PC-9 (cell line): ENCODE measurements around the gene PHACTR1. TPM values are rescaled to one million over a fixed set of nuclear protein-coding genes. Genes with fewer than 3 reads are reported as not detected.

Experiments
- BruUV-seq: library from RNA; stranded (reverse); fragments of 400-500 nt; replicated peaks from 2 replicates; lab custom pipeline; 2021; lab: Mats Ljungman, UMichigan
- CTCF ChIA-PET: fragments of 300-600 bp; sonication (Branson Sonifier 250); formaldehyde crosslinking; loops from one replicate; lab custom pipeline; 2022; ENCODE audit warnings: antibody characterized with exemption; lab: Charles Lee
- POLR2A ChIA-PET: fragments of 300-600 bp; sonication (Branson Sonifier 250); formaldehyde crosslinking; loops from one replicate; lab custom pipeline; 2022; ENCODE audit warnings: antibody characterized with exemption; ENCODE audit not compliant: unreplicated experiment; lab: Charles Lee
- DNase-seq, 2 experiments: peaks; one replicate each; pipeline versions ENCODE4 v3.0.0 to v3.0.0-alpha.2; 2015 to 2022; ENCODE audit warnings: mixed read lengths in 1 of 2
- H2AFZ ChIP-seq: fragments of 200-600 bp; sonication (generic); 2 replicates; pipeline ENCODE4 v1.8.1; 2017; ENCODE audit warnings: antibody characterized with exemption
- H3F3A ChIP-seq: fragments of 200-600 bp; sonication (generic); 2 replicates; pipeline ENCODE4 v1.8.1; 2017; ENCODE audit warnings: antibody characterized with exemption, mild to moderate bottlenecking, low read depth; ENCODE audit not compliant: insufficient read depth
- H3K27ac ChIP-seq: fragments of 200-600 bp; sonication (generic); 2 replicates; pipeline ENCODE4 v1.6.1; 2016; ENCODE audit warnings: mixed run types
- H3K27me3 ChIP-seq: fragments of 200-600 bp; sonication (generic); 2 replicates; pipeline ENCODE4 v1.6.1; 2016; ENCODE audit warnings: low read depth, mixed run types; ENCODE audit not compliant: insufficient read depth
- H3K36me3 ChIP-seq: fragments of 200-600 bp; sonication (generic); 2 replicates; pipeline ENCODE4 v1.6.1; 2016; ENCODE audit warnings: low read depth, mixed run types
- H3K4me1 ChIP-seq: fragments of 200-600 bp; sonication (generic); replicated peaks from 2 replicates; pipeline ENCODE4 v1.6.1; 2016; ENCODE audit warnings: mixed run types; ENCODE audit not compliant: insufficient read depth
- H3K4me2 ChIP-seq: fragments of 200-600 bp; sonication (generic); 2 replicates; pipeline ENCODE4 v1.6.1; 2017; ENCODE audit warnings: mixed run types
- H3K4me3 ChIP-seq: fragments of 200-600 bp; sonication (generic); 2 replicates; pipeline ENCODE4 v1.6.1; 2016; ENCODE audit warnings: mixed run types
- H3K79me2 ChIP-seq: fragments of 200-600 bp; sonication (generic); 2 replicates; pipeline ENCODE4 v1.6.1; 2017; ENCODE audit warnings: low read depth, mixed run types
- H3K9me2 ChIP-seq: fragments of 200-600 bp; sonication (generic); 2 replicates; pipeline ENCODE4 v1.8.1; 2017; ENCODE audit warnings: mild to moderate bottlenecking; ENCODE audit not compliant: insufficient read depth
- H3K9me3 ChIP-seq: fragments of 200-600 bp; sonication (generic); 2 replicates; pipeline ENCODE4 v1.8.1; 2016; ENCODE audit warnings: low read depth; ENCODE audit not compliant: insufficient read depth
- H4K20me1 ChIP-seq: fragments of 200-600 bp; sonication (generic); 2 replicates; pipeline ENCODE4 v1.8.1; 2017; ENCODE audit not compliant: insufficient read depth
- EZH2 ChIP-seq: fragments of 200-600 bp; sonication (generic); IDR thresholded peaks from 2 replicates; pipeline ENCODE4 v1.8.0; 2017; ENCODE audit warnings: antibody characterized with exemption, low read depth
- intact Hi-C: fragments of 100-400 bp; cut with micrococcal nuclease; formaldehyde crosslinking; loops from one replicate; pipeline ENCODE4 v1.10.0; 2022; ENCODE audit not compliant: unreplicated experiment
- total RNA-seq: library from RNA; stranded (reverse); gene quantifications from 2 replicates; pipeline ENCODE4 v1.2.3, GENCODE V29; 2021
- TF ChIP-seq, protein P1 (sequence below): fragments of 200-600 bp; sonication (generic); conservative IDR thresholded peaks from 2 replicates; pipeline ENCODE4 v1.6.1; 2017; ENCODE audit warnings: mixed run types, antibody characterized with exemption, mild to moderate bottlenecking, moderate library complexity

PHACTR1 gene
- total RNA-seq, 1 experiment from 2014 or later = not detected

DNA sequence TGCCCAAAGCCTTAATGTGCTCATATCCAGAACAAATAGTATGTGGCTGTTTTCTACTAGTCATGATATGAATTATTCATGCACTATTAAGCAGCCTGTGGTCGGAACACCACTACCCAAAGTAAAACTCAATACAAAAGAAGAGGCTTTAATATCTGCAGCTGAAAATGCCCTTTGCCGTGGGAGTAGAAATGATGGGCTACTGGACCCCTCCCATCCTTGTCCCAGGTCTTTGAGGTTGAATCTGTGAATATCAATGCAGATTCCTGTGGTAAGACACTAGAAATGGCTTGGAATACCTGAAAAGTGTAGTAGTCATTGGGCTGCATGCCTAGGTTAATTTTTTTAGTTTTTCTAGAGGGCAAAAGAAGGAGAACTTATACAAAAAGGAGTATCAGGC, 308.0 kb downstream of the PHACTR1 start:
- Histone ChIP-seq H3K79me2 (no peaks in the 10 kb centered on the region), H3K27me3 (peaks cover 26% of the 10 kb centered on the region), H3K9me3 (no peaks in the 10 kb centered on the region), H3F3A (no peaks in the 10 kb centered on the region), H2AFZ (no peak overlapping the region), H4K20me1 (no peaks in the 10 kb centered on the region), H3K36me3 (no peaks in the 10 kb centered on the region), H3K9me2 (no peaks in the 10 kb centered on the region), H3K27ac (no peak overlapping the region), H3K4me3 (no peak overlapping the region), H3K4me1 (no peaks in the 10 kb centered on the region), H3K4me2 (no peak overlapping the region)
- POLR2A ChIA-PET = no interaction called here
- intact Hi-C loops = no loop called here
- BruUV-seq = no TSS peak
- TF ChIP-seq, protein P1, sequence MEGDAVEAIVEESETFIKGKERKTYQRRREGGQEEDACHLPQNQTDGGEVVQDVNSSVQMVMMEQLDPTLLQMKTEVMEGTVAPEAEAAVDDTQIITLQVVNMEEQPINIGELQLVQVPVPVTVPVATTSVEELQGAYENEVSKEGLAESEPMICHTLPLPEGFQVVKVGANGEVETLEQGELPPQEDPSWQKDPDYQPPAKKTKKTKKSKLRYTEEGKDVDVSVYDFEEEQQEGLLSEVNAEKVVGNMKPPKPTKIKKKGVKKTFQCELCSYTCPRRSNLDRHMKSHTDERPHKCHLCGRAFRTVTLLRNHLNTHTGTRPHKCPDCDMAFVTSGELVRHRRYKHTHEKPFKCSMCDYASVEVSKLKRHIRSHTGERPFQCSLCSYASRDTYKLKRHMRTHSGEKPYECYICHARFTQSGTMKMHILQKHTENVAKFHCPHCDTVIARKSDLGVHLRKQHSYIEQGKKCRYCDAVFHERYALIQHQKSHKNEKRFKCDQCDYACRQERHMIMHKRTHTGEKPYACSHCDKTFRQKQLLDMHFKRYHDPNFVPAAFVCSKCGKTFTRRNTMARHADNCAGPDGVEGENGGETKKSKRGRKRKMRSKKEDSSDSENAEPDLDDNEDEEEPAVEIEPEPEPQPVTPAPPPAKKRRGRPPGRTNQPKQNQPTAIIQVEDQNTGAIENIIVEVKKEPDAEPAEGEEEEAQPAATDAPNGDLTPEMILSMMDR = no peak
- no peak for TF ChIP-seq EZH2
- CTCF ChIA-PET = no interaction called here
- DNase-seq = no peak

DNA sequence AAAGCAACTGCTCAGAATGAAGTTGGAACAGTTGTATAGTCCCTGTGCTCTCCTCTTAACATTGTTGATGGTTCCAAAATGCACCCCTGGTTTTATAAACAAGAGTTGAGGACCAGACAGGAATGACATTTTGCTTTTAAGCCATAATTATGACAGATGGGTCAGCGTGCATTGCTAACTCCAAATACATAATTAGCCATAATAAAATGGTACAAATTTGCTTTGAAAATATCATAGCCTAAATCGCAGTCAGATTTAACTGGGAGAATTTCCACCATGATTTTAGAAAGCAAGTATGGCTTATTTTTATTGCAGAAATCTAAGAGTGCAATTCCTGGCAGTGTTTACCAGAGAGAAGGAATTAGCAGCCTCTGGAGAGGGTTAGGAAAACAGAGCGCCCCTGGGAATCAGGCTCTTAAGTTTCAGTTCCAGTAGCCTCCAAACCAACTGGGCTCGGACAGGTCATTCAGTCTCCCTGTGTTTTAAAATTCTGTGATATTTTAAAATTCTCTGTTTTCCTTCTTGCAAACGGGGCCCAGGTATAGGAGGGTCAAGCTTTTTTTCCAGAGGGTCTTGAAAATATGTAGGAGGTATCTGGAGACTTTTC, 309.4 kb downstream of the PHACTR1 start:
- no peak overlapping the region for H3K27ac ChIP-seq
- H3K36me3 ChIP-seq = no peaks in the 10 kb centered on the region
- no peak overlapping the region for H3K4me3 ChIP-seq
- no peaks in the 10 kb centered on the region for H3K79me2 ChIP-seq
- ChIA-PET POLR2A (no interaction called here), CTCF (no interaction called here)
- no TSS peak for BruUV-seq
- no peak for DNase-seq
- H4K20me1 ChIP-seq = no peaks in the 10 kb centered on the region
- H3K4me1 ChIP-seq = no peaks in the 10 kb centered on the region
- no peaks in the 10 kb centered on the region for H3F3A ChIP-seq
- H3K27me3 ChIP-seq = peaks cover 26% of the 10 kb centered on the region
- no peak for TF ChIP-seq EZH2
- TF ChIP-seq, protein P1 = no peak
- H3K9me2 ChIP-seq = no peaks in the 10 kb centered on the region
- no peak overlapping the region for H2AFZ ChIP-seq
- no peaks in the 10 kb centered on the region for H3K9me3 ChIP-seq
- H3K4me2 ChIP-seq = no peak overlapping the region
- intact Hi-C loops = no loop called here

DNA sequence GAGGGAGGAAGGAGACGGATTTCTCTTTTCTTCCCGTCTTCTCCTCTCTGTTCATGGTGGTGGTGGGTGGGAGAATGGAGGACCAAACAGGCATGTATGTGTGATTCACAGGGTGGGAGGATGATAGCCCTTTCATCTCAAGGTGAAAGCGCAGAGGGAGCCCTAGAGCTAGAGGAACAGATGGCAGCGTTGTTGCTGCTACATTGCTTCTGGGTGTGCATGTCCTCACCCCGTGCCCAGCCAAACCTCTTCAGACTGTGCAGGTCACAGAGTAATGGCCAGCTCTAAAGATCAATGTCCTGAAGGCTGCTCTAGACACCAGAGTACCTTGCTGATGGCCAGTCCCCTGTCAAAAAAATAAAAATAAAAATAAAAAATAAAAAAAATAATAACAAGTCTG, 310.0 kb downstream of the PHACTR1 start:
- Histone ChIP-seq H3K4me2 (no peak overlapping the region), H3F3A (no peaks in the 10 kb centered on the region), H2AFZ (no peak overlapping the region), H3K9me3 (no peaks in the 10 kb centered on the region), H3K4me3 (no peak overlapping the region), H3K79me2 (no peaks in the 10 kb centered on the region), H3K36me3 (no peaks in the 10 kb centered on the region), H4K20me1 (no peaks in the 10 kb centered on the region), H3K9me2 (no peaks in the 10 kb centered on the region), H3K27ac (no peak overlapping the region), H3K4me1 (no peaks in the 10 kb centered on the region), H3K27me3 (peaks cover 26% of the 10 kb centered on the region)
- DNase-seq = no peak
- ChIA-PET CTCF (no interaction called here), POLR2A (no interaction called here)
- TF ChIP-seq, protein P1 = no peak
- TF ChIP-seq EZH2 = no peak
- intact Hi-C loops = no loop called here
- no TSS peak for BruUV-seq
